GM19455 (cell line): ENCODE data around the gene PELO.

Source experiments
- ATAC-seq: cut with Tn5 transposase; IDR thresholded peaks from one replicate; pipeline ENCODE4 v1.9.1; 2021; ENCODE audit not compliant: unreplicated experiment

PELO gene

DNA sequence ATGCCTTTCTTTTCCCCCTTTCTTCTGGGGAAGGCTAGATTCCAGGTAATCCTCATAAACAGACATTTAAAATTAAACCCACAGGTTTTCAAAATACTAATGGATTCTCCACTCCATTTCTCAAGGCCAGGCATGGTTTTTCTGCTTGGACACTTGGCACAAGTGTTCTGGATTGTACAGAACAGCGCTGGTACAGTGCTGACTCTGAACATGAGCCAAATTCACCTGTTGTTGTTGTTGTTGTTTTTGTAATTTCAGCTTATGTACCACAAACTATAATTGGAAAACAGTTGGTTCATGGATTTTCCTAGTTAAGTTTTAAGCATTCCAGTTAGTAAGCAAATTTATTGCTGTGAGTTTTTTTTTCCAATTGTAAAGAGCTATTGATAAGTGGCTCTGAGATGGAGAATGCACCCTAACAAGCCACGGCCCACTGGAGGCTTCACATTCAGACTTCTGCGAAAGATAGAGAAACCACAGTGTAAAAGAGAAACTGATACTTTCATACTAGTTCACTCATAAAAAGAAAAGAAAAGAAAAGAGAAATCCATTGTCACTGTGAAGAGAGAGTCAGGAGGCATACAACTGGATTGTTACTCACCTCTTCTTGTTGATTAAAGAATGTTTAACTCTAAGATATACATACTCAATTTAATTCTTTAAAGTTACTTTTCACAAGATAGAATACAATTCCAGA, 16.2 kb upstream of the PELO start:
- ATAC-seq, result peak; percentile 97

DNA sequence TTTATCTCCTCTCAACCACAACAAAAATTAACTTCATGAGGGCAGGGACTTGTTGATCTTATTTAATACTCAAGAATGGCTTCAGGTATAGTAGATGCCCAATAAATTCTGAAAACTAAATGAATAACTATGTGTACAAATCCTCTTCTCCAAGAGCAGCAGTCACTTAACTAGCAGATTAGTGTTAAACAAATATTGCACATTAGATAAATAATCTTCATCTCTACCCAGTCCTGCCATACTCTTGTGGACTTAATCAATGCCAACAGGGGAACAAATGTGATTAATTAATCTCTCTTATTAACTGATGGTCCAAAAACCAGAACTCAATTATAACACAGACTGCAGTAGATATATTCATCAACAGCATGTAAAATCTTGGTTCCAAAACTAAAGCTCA, 15.0 kb upstream of the PELO start:
- ATAC-seq, result no peak

- no peak for ATAC-seq
Measured at GRCh38 chr5:52773342-52773741, 14.4 kb upstream of the PELO start.

- ATAC-seq, result no peak
Measured at GRCh38 chr5:52774005-52774410, 13.7 kb upstream of the PELO start.

DNA sequence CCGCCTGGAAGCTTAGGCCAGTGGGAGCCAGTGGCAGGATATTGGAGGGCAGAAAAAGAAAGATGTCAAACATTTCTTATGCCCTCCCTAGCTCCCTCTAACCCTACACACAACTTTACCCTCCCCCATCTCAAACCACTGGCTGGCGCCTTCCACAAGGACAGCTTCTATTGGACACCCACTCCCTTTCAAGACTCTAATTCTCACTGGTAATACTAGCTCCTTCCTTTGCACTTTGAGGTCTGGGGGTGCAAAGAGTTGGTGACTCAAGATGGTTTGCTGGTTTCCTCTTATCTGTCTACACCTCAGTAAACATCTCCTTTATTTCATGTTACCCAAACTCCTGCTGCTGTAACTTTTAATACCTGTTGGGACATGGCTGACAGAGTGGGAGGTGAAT, 11.6 kb upstream of the PELO start:
- ATAC-seq, result no peak

- ATAC-seq, result no peak
Measured at GRCh38 chr5:52777186-52777585, 10.5 kb upstream of the PELO start.

DNA sequence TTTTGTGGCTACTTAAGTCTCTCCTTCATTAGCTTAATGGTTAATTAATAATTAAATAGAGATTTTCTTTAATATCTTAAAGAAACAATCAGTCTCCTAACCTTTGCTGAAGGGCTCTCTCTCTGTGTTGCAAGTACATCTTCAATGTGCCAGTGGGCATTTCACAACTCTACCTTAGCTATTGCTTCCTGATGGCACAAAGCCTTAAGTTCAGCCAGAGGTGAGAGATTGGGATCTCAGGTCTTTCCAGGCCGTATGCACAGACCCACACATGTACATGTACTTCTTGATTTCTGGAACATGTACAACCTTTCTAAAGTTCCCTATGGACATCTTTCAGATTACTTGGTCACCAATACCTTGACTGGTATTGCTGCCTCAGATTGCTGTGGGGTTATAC, 8.9 kb upstream of the PELO start:
- ATAC-seq, result no peak

DNA sequence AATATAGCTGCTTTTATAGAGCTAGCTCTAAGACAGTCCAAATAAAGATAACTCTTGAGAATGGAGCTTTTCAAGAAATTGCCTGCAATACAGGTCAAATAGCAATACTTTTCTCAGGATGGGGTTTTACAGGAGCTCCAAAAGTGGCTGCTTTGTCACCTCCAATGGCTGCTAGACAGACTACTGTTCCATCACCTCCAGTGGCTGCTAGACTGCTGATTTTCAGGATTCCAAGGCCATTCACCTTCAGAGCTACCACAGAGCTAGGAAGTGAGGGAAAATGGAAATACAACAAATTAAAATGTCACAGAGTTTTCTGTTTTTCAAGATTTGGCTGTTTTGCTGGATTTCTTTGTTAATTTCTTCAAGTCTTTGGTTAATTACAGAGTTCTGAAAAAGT, 8.5 kb upstream of the PELO start:
- no peak for ATAC-seq

GRCh38 chr5:52783226-52783959, 4.3 kb upstream of the PELO start:
- ATAC-seq, result no peak

GRCh38 chr5:52784737-52785136, 3.0 kb upstream of the PELO start:
- ATAC-seq, result no peak

- no peak for ATAC-seq
Measured at GRCh38 chr5:52786391-52786790, 1.3 kb upstream of the PELO start.

DNA sequence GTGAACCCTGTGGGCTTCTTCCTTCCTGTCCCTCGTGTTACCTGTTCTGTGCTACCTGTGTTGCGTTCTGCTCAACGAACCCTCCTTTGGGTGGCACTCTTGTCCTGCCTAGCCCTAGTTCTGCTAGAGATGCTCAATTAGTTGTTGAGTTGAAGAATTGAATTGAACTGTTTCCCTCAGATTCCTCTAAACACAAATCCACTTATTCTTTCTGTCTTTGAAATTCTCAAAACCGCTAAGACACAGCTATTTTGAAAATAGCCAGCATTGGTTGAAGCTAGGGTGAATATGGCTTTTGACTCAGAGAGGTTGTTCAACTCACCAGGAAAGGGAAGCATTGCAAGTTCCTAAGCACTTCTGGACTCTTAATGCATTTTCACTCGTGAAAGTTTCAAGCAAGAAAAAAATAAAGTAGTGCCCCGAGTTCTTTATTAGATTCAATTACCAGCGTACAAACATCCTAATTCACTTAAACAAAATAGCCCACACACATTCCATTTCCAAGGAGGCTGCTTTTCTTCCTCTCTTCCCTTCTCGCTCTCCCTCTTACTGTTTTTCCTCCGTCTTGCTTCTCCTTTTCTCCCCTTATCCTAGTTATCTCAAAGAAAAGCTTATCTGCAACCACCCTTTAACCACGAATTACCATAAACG, 642 bp upstream of the PELO start:
- no peak for ATAC-seq

DNA sequence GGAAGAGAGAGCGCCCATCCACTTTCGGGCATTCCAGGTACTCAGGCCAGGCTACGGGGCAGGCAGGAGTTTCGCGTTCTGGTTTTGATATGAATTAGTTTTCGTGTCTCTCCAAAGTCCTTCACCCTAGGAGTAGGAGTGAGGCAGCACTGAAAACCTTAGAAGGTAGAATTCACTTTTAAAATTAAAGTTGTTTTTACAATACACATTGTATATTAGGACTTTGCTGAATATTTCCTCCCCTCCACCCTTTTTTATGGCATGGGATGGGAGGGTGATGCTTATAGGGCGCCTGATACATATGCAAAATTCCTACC, 747 bp downstream of the PELO start:
- ATAC-seq, result no peak

- no peak for ATAC-seq
Measured at GRCh38 chr5:52789378-52789777, 1.7 kb downstream of the PELO start.

DNA sequence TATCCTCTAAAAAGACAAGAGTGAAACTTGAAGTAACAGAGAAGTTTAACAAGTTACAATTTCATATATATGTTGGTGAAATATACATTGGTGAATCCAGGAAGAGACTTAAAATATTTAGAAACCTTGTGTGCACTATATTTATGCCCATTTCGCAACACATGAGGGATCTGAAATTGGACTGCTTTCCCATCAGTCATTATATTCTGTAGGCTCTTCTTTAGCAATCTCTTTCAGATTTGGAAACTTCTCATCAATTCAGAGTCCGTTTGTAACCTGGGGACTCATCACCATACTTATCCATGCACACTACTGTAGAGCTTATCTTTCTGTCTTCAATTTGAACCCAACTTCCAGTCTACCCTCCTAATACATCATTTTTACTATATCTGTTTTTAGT, 2.1 kb downstream of the PELO start:
- no peak for ATAC-seq

- no peak for ATAC-seq
Measured at GRCh38 chr5:52791366-52791765, 3.6 kb downstream of the PELO start.

GRCh38 chr5:52794519-52794918, 6.8 kb downstream of the PELO start:
- no peak for ATAC-seq

DNA sequence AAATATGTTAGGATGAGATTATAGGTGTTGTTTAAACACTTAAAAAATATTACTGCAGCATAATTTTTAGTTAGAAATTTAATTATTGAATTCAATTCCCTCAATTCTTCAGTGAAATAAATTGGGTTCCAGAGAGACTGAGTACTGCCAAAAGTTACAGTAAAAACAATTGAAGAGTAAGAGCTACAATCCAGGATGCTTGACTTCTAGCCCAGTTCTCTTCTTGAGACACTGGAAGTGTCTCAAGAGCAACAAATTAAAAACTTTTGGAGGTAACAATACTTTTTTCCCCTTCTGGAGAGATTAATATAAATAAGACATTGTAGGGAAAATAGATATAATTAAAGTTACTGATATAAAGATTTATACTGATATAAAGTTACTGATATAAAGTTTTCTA, 8.3 kb downstream of the PELO start:
- ATAC-seq, result no peak

GRCh38 chr5:52796516-52797103, 8.9 kb downstream of the PELO start:
- no peak for ATAC-seq

GRCh38 chr5:52798938-52799337, 11.2 kb downstream of the PELO start:
- ATAC-seq, result no peak

DNA sequence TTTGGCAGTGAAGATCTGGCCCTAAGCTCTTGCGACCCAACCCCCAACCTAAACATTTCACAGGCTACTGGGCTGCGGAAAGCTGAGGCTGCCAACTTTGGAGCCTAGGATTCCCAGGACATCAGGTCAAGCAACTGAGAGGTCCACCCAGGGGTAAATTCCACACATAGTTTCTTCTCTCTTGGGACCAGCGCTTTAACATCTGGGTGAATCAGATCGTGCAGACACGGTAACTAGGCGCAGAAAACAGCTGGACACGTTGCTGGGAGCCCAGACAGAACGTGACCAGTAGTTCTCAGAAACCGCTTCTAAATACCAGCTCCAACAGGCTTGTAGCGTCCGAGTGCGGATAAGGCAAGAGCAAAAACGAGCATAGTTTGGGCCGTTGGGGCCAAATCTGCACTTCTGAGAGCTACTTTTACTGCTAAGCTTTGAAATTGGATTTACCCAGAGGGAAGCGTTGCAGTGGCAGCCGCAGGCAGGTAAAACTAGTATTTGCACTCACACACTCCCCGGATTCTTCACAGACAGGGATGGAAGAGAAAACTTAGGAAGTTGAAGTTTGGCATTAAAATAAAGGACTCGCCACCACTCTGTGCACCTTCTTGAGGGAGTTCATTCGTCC, 11.8 kb downstream of the PELO start:
- peak; percentile 33 for ATAC-seq

GRCh38 chr5:52799983-52800393, 12.3 kb downstream of the PELO start:
- ATAC-seq, result peak; percentile 86
